ENCODE results near the gene PAF1. TPM values are rescaled to one million over a fixed set of nuclear protein-coding genes. Genes with fewer than 3 reads are reported as not detected.

Gene PAF1
- total and polyA plus RNA-seq, 4 donors, result 13.7 to 29.4 (median 18.9) TPM

DNA sequence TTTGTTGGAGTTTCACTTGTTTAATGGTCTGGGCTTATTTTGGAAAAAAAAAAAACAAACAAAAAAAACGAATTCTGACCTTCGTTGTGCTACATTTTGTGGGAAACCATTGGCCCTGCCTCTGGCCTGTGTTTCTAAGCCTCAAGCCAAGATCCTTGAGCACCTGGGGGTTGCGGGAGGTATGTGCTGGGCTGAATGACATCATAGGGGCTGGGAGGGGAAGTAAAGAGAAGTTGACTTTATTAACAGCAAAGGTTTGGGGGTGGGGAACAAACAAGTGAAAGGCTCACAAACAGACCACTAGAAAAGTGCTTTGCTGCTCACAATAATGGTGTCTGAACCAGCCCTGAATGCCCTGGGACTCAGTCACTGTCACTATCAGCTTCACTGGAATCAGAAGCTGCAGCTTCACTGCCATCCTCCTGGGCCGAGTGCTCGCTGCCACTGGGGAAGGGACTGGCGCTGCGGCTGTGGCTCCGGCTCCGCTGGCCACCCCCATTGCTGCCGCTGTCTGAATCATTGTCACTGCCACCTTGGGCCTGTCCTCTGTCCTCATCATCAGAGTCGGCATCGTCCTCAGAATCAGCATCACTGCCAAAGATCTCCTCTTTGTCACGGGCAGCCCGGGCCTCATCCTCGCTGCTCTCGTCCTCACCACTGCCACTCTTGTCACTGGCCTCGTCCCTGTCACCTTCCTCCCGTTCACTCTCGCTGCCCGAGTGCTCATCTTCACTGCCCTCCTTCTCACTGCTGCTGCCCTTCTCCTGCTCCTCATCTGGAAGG lies 5.1 kb downstream of the PAF1 start (continued):
- TF ChIP-seq, protein P1, sequence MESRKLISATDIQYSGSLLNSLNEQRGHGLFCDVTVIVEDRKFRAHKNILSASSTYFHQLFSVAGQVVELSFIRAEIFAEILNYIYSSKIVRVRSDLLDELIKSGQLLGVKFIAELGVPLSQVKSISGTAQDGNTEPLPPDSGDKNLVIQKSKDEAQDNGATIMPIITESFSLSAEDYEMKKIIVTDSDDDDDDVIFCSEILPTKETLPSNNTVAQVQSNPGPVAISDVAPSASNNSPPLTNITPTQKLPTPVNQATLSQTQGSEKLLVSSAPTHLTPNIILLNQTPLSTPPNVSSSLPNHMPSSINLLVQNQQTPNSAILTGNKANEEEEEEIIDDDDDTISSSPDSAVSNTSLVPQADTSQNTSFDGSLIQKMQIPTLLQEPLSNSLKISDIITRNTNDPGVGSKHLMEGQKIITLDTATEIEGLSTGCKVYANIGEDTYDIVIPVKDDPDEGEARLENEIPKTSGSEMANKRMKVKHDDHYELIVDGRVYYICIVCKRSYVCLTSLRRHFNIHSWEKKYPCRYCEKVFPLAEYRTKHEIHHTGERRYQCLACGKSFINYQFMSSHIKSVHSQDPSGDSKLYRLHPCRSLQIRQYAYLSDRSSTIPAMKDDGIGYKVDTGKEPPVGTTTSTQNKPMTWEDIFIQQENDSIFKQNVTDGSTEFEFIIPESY (IDR thresholded peaks at IDR 0.05), result no peak
- no peak for TF ChIP-seq SP1 (IDR thresholded peaks at IDR 0.05)

DNA sequence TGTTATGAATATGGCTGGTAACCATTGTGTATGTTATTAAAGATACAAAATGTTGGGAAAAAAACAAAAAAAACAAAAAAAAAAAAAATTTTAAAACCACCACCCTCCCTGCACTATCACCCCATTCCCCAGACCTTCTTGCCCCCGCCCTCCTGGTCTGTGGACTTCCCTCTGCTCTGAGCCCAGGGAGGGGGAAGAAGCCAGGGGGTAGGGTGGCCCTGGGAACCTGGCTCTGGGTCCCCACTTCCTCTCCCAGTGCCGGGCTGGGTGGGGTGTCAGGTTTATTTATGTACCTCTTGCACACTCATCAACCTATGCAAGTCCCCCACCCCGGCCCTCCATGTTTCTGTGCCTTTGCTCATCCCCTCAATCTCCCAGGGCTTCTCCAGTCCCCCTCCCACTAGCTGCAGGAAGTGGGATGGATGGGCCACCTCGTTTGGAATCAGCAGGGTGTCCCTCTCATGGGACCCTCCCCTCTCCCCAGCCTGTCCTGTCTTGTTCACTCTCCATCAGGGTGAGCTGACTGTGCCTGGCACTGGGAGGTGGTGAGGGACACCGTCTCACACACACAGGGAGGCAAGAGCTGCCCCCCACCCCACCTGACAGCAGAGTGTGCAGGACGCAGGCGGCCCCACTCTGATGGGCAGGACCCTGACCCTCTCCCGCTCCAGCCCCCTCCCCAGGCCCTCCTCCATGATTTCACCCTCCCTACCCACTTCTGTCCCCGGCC lies 5.9 kb downstream of the PAF1 start:
- 80% methylated on average over 9 of the region's 9 CpGs for WGBS
- Histone ChIP-seq H3K4me1 (ENCODE audit: control insufficient read depth in 4 of 4, insufficient read depth in 4 of 4, low read length in 3 of 4) (peaks cover 1 to 7% (median 5%) of the 10 kb centered on the region in 4 donors), H3K36me3 (ENCODE audit: control insufficient read depth in 4 of 4, insufficient read depth in 3 of 4, low read depth in 1 of 4, low read length in 3 of 4) (peaks cover 15 to 73% (median 43%) of the 10 kb centered on the region in 4 donors)

More for the DNA sequence above, 5.9 kb downstream of the PAF1 start:
- no peaks in the 10 kb centered on the region for H3K9me3 ChIP-seq (ENCODE audit: control insufficient read depth in 4 of 4, low read length in 3 of 4)
- no peak overlapping the region for H3K4me3 ChIP-seq (ENCODE audit: low read depth in 1 of 3, low read length in 3 of 3)
- no peak for TF ChIP-seq FOXA1 (IDR thresholded peaks at IDR 0.05)
- TF ChIP-seq NR2F2 (IDR thresholded peaks at IDR 0.05), result no peak
- no peak for TF ChIP-seq RXRA (IDR thresholded peaks at IDR 0.05)
- TF ChIP-seq HNF4G (IDR thresholded peaks at IDR 0.05), result no peak
- TF ChIP-seq EGR1 (IDR thresholded peaks at IDR 0.05; ENCODE audit: low read depth in 2 of 2), result no peak
- no peak for TF ChIP-seq GABPA (IDR thresholded peaks at IDR 0.05 in 1 of 2, conservative IDR thresholded peaks at IDR 0.05 in 1 of 2)
- TF ChIP-seq HNF4A (conservative IDR thresholded peaks at IDR 0.05), result no peak
- TF ChIP-seq, protein P1 (IDR thresholded peaks at IDR 0.05), result no peak
- TF ChIP-seq, protein P2, sequence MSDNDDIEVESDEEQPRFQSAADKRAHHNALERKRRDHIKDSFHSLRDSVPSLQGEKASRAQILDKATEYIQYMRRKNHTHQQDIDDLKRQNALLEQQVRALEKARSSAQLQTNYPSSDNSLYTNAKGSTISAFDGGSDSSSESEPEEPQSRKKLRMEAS (IDR thresholded peaks at IDR 0.05), result no peak
- no peak for TF ChIP-seq JUND (IDR thresholded peaks at IDR 0.05)
- TF ChIP-seq, protein P3, sequence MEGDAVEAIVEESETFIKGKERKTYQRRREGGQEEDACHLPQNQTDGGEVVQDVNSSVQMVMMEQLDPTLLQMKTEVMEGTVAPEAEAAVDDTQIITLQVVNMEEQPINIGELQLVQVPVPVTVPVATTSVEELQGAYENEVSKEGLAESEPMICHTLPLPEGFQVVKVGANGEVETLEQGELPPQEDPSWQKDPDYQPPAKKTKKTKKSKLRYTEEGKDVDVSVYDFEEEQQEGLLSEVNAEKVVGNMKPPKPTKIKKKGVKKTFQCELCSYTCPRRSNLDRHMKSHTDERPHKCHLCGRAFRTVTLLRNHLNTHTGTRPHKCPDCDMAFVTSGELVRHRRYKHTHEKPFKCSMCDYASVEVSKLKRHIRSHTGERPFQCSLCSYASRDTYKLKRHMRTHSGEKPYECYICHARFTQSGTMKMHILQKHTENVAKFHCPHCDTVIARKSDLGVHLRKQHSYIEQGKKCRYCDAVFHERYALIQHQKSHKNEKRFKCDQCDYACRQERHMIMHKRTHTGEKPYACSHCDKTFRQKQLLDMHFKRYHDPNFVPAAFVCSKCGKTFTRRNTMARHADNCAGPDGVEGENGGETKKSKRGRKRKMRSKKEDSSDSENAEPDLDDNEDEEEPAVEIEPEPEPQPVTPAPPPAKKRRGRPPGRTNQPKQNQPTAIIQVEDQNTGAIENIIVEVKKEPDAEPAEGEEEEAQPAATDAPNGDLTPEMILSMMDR (IDR thresholded peaks at IDR 0.05; ENCODE audit: low read depth, low read length, missing input control), result no peak
- no peak for TF ChIP-seq RAD21 (IDR thresholded peaks at IDR 0.05)
- TF ChIP-seq FOXA2 (IDR thresholded peaks at IDR 0.05), result no peak
- no peak for TF ChIP-seq SP1 (IDR thresholded peaks at IDR 0.05)
- TF ChIP-seq YY1 (IDR thresholded peaks at IDR 0.05), result no peak
- TF ChIP-seq, protein P4, sequence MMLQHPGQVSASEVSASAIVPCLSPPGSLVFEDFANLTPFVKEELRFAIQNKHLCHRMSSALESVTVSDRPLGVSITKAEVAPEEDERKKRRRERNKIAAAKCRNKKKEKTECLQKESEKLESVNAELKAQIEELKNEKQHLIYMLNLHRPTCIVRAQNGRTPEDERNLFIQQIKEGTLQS (IDR thresholded peaks at IDR 0.05), result no peak
- TF ChIP-seq, protein P5, sequence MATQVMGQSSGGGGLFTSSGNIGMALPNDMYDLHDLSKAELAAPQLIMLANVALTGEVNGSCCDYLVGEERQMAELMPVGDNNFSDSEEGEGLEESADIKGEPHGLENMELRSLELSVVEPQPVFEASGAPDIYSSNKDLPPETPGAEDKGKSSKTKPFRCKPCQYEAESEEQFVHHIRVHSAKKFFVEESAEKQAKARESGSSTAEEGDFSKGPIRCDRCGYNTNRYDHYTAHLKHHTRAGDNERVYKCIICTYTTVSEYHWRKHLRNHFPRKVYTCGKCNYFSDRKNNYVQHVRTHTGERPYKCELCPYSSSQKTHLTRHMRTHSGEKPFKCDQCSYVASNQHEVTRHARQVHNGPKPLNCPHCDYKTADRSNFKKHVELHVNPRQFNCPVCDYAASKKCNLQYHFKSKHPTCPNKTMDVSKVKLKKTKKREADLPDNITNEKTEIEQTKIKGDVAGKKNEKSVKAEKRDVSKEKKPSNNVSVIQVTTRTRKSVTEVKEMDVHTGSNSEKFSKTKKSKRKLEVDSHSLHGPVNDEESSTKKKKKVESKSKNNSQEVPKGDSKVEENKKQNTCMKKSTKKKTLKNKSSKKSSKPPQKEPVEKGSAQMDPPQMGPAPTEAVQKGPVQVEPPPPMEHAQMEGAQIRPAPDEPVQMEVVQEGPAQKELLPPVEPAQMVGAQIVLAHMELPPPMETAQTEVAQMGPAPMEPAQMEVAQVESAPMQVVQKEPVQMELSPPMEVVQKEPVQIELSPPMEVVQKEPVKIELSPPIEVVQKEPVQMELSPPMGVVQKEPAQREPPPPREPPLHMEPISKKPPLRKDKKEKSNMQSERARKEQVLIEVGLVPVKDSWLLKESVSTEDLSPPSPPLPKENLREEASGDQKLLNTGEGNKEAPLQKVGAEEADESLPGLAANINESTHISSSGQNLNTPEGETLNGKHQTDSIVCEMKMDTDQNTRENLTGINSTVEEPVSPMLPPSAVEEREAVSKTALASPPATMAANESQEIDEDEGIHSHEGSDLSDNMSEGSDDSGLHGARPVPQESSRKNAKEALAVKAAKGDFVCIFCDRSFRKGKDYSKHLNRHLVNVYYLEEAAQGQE (IDR thresholded peaks at IDR 0.05), result no peak
- no peak overlapping the region for H3K27ac ChIP-seq (ENCODE audit: low read depth in 1 of 2, low read length in 2 of 2)
- H3K9ac ChIP-seq (ENCODE audit: low read depth in 1 of 2, low read length in 2 of 2), result no peak overlapping the region
- no peak for DNase-seq (ENCODE audit: low spot score)
- H3K27me3 ChIP-seq (ENCODE audit: control insufficient read depth in 4 of 4, insufficient read depth in 4 of 4, low read length in 3 of 4), result no peaks in the 10 kb centered on the region

Data from liver (tissue), 9 donors.